IMR-90 (cell line): Measurements from ENCODE around the gene IL1F10. TPM values are rescaled to one million over a fixed set of nuclear protein-coding genes. Genes with fewer than 3 reads are reported as not detected.

Experiments used
- ATAC-seq: fragments of 200-7000 bp; cut with Tn5 transposase; 2 replicates; pipeline ENCODE4 v1.9.1; 2020; ENCODE audit warnings: low read depth, mild to moderate bottlenecking, moderate library complexity
- BruUV-seq: library from RNA; stranded (reverse); fragments of 400-500 nt; replicated peaks from 2 replicates; lab custom pipeline; 2021; lab: Mats Ljungman, UMichigan
- CTCF ChIA-PET: fragments of 300-600 bp; formaldehyde crosslinking; extraction: SDS; loops from one replicate; lab custom pipeline; 2021; ENCODE audit warnings: antibody characterized with exemption; lab: Yijun Ruan, JAX
- POLR2A ChIA-PET: fragments of 300-600 bp; sonication (Branson Sonifier 250); formaldehyde crosslinking; loops from one replicate; lab custom pipeline; 2022; ENCODE audit warnings: antibody characterized with exemption; ENCODE audit not compliant: unreplicated experiment; lab: Charles Lee
- DNase-seq: peaks from one replicate; pipeline ENCODE4 v3.0.0; 2013
- H2AFZ ChIP-seq: replicated peaks from 2 replicates; pipeline ENCODE3; 2013; ENCODE audit warnings: low read length, mild to moderate bottlenecking; ENCODE audit not compliant: poor library complexity
- H2AK5ac ChIP-seq: 2 replicates; pipeline ENCODE4 v1.6.1; 2013; ENCODE audit warnings: low read depth, low read length, inconsistent platforms
- H2AK9ac ChIP-seq: replicated peaks from 2 replicates; pipeline ENCODE3; 2013; ENCODE audit warnings: mild to moderate bottlenecking, low read depth, low read length, moderate library complexity; ENCODE audit not compliant: poor library complexity
- H2BK120ac ChIP-seq: 2 replicates; pipeline ENCODE4 v1.6.1; 2013; ENCODE audit warnings: low read depth, low read length, inconsistent platforms
- H2BK15ac ChIP-seq: 3 replicates; pipeline ENCODE4 v1.6.1; 2013; ENCODE audit warnings: low read depth, low read length, inconsistent platforms
- H2BK20ac ChIP-seq: 2 replicates; pipeline ENCODE4 v1.6.1; 2013; ENCODE audit warnings: low read depth, mild to moderate bottlenecking, inconsistent platforms, low read length, moderate library complexity
- H2BK5ac ChIP-seq: 2 replicates; pipeline ENCODE4 v1.6.1; 2013; ENCODE audit warnings: mild to moderate bottlenecking, low read depth, low read length, inconsistent platforms; ENCODE audit not compliant: poor library complexity, severe bottlenecking
- H3K14ac ChIP-seq: replicated peaks from 2 replicates; pipeline ENCODE4 v1.6.1; 2013; ENCODE audit warnings: low read depth, low read length, inconsistent platforms
- H3K18ac ChIP-seq: 2 replicates; pipeline ENCODE4 v1.6.1; 2013; ENCODE audit warnings: low read depth, low read length, control low read depth
- H3K23ac ChIP-seq: 2 replicates; pipeline ENCODE4 v1.6.1; 2013; ENCODE audit warnings: low read depth, low read length, inconsistent platforms
- H3K27ac ChIP-seq: 2 replicates; pipeline ENCODE4 v1.5.1; 2013; ENCODE audit warnings: mild to moderate bottlenecking, control low read depth, low read length; ENCODE audit not compliant: insufficient read depth
- H3K27me3 ChIP-seq: 2 replicates; pipeline ENCODE4 v1.6.1; 2013; ENCODE audit warnings: low read length; ENCODE audit not compliant: control insufficient read depth, insufficient read depth
- H3K36me3 ChIP-seq: 2 replicates; pipeline ENCODE4 v1.6.1; 2013; ENCODE audit warnings: low read length, mixed read lengths; ENCODE audit not compliant: control insufficient read depth, insufficient read depth
- H3K4ac ChIP-seq: 2 replicates; pipeline ENCODE4 v1.6.1; 2013; ENCODE audit warnings: low read depth, low read length, inconsistent platforms
- H3K4me1 ChIP-seq: 2 replicates; pipeline ENCODE4 v1.6.1; 2013; ENCODE audit warnings: low read length, mixed read lengths; ENCODE audit not compliant: control insufficient read depth, insufficient read depth
- H3K4me2 ChIP-seq: 2 replicates; pipeline ENCODE4 v1.6.1; 2013; ENCODE audit warnings: low read depth, mild to moderate bottlenecking, control low read depth, low read length, moderate library complexity
- H3K4me3 ChIP-seq: 2 replicates; pipeline ENCODE4 v1.5.1; 2013; ENCODE audit warnings: low read depth, mild to moderate bottlenecking, control low read depth, low read length, moderate library complexity; ENCODE audit not compliant: insufficient read depth
- H3K56ac ChIP-seq: 2 replicates; pipeline ENCODE4 v1.6.1; 2013; ENCODE audit warnings: low read length, inconsistent platforms; ENCODE audit not compliant: insufficient read depth; ENCODE audit errors: extremely low read depth
- H3K79me1 ChIP-seq, 2 experiments: 2 replicates each; pipeline ENCODE4 v1.6.1; 2013; ENCODE audit warnings: low read length in 2 of 2, inconsistent platforms in 1 of 2, low read depth in 1 of 2
- H3K9ac ChIP-seq: 2 replicates; pipeline ENCODE4 v1.6.1; 2013; ENCODE audit warnings: low read depth, low read length, control low read depth
- H3K9me1 ChIP-seq: 2 replicates; pipeline ENCODE4 v1.6.1; 2013; ENCODE audit warnings: low read length, inconsistent platforms; ENCODE audit not compliant: insufficient read depth
- H3K9me3 ChIP-seq: 2 replicates; pipeline ENCODE4 v1.6.1; 2013; ENCODE audit warnings: low read length; ENCODE audit not compliant: control insufficient read depth, insufficient read depth
- H4K20me1 ChIP-seq: 2 replicates; pipeline ENCODE4 v1.6.1; 2013; ENCODE audit warnings: low read length, inconsistent platforms; ENCODE audit not compliant: insufficient read depth
- H4K5ac ChIP-seq: 2 replicates; pipeline ENCODE4 v1.6.1; 2013; ENCODE audit warnings: mild to moderate bottlenecking, low read depth, low read length, control low read depth
- H4K8ac ChIP-seq, 2 experiments: 2 replicates each; pipeline ENCODE4 v1.6.1; 2013; ENCODE audit warnings: low read depth in 2 of 2, low read length in 2 of 2, control low read depth in 1 of 2, inconsistent platforms in 1 of 2
- H4K91ac ChIP-seq: 2 replicates; pipeline ENCODE4 v1.6.1; 2013; ENCODE audit warnings: low read depth, low read length, inconsistent platforms; ENCODE audit not compliant: insufficient read depth
- BHLHE40 ChIP-seq: fragments of 150-350 bp; IDR thresholded peaks from 2 replicates; pipeline ENCODE4 v1.6.1; 2016; ENCODE audit warnings: mild to moderate bottlenecking, low read depth, low read length
- CHD1 ChIP-seq: IDR thresholded peaks from 2 replicates; pipeline ENCODE4 v1.6.1; 2012; ENCODE audit warnings: low read depth, low read length, improper control_type of control experiment
- FOS ChIP-seq: fragments of 150-350 bp; IDR thresholded peaks from 2 replicates; pipeline ENCODE4 v1.6.1; 2016; ENCODE audit warnings: low read depth, low read length
- MAFK ChIP-seq: IDR thresholded peaks from 2 replicates; pipeline ENCODE4 v1.6.1; 2012; ENCODE audit warnings: low read depth, low read length, improper control_type of control experiment
- MAZ ChIP-seq: IDR thresholded peaks from 2 replicates; pipeline ENCODE4 v1.6.1; 2012; ENCODE audit warnings: low read depth, mild to moderate bottlenecking, low read length, improper control_type of control experiment, moderate library complexity, borderline replicate concordance
- MXI1 ChIP-seq: IDR thresholded peaks from 2 replicates; pipeline ENCODE4 v1.6.1; 2012; ENCODE audit warnings: low read depth, mild to moderate bottlenecking, low read length, moderate library complexity, borderline replicate concordance
- NFE2L2 ChIP-seq: fragments of 150-350 bp; IDR thresholded peaks from 2 replicates; pipeline ENCODE4 v1.6.1; 2016; ENCODE audit warnings: low read depth, mild to moderate bottlenecking, low read length
- RCOR1 ChIP-seq: IDR thresholded peaks from 2 replicates; pipeline ENCODE4 v1.6.1; 2012; ENCODE audit warnings: mild to moderate bottlenecking, low read length, improper control_type of control experiment; ENCODE audit not compliant: insufficient replicate concordance
- SMC3 ChIP-seq: fragments of 150-350 bp; IDR thresholded peaks from 2 replicates; pipeline ENCODE4 v1.6.1; 2016; ENCODE audit warnings: low read depth, mild to moderate bottlenecking, antibody characterized with exemption, low read length, moderate library complexity
- WGBS, 2 experiments: methylation state at CpG; one replicate each; pipeline versions ENCODE4 v1.1.5 to v1.1.7; 2013; ENCODE audit warnings: missing lambda C conversion rate in 2 of 2; ENCODE audit not compliant: insufficient read length in 1 of 2; ENCODE audit errors: extremely low coverage in 2 of 2; 5-methylcytosine and 5-hydroxymethylcytosine counted together
- dilution Hi-C: fragments of 300-500 bp; cut with HindIII; formaldehyde crosslinking; loops from one replicate; pipeline ENCODE4 v1.14.3; 2018; ENCODE audit warnings: low sequenced_read_pairs; ENCODE audit not compliant: unreplicated experiment
- in situ Hi-C: fragments of 300-500 bp; cut with MboI; formaldehyde crosslinking; loops from 3 replicates; pipeline ENCODE4 v1.14.3; 2019; ENCODE audit warnings: low sequenced_read_pairs, inconsistent platforms, mixed read lengths
- intact Hi-C: fragments of 100-400 bp; cut with micrococcal nuclease; formaldehyde crosslinking; loops from 2 replicates; pipeline ENCODE4 v1.10.0; 2022
- polyA plus RNA-seq, 3 experiments: library from polyadenylated mRNA; depleted of rRNA; stranded (reverse); fragments of >200 nt; gene quantifications; 2 replicates each; pipeline ENCODE4 v1.2.3, GENCODE V29; 2012; ENCODE audit warnings: low replicate concordance in 1 of 3
- total RNA-seq: library from RNA; depleted of rRNA; stranded (reverse); fragments of >200 nt; gene quantifications from 2 replicates; pipeline ENCODE4 v1.2.3, GENCODE V29; 2012

IL1F10 gene
- total and polyA plus RNA-seq, 2 of the 4 experiments (the other 2 are of a cell fraction) = not detected

- H3K56ac ChIP-seq = no peak overlapping the region
- H2AFZ ChIP-seq = no peak overlapping the region
- no peaks in the 10 kb centered on the region for H3K9me1 ChIP-seq
- no TSS peak for BruUV-seq
- no peaks in the 10 kb centered on the region for H3K36me3 ChIP-seq
- H4K91ac ChIP-seq = no peak overlapping the region
- H3K27ac ChIP-seq = no peak overlapping the region
- H3K4me2 ChIP-seq = no peak overlapping the region
- no CpG with 5 or more reads among the region's 2 CpGs for WGBS, 2 experiments
- H3K9me3 ChIP-seq = no peaks in the 10 kb centered on the region
- H3K23ac ChIP-seq = no peak overlapping the region
- peaks cover 15% of the 10 kb centered on the region for H3K27me3 ChIP-seq
- H2BK5ac ChIP-seq = no peak overlapping the region
- dilution Hi-C loops = no loop called here
- TF ChIP-seq MAFK = no peak
- no peak for TF ChIP-seq MAZ
- no peak for TF ChIP-seq RCOR1
- no peak for TF ChIP-seq CHD1
- TF ChIP-seq MXI1 = no peak
- no peak for TF ChIP-seq BHLHE40
- no peak for TF ChIP-seq FOS
- TF ChIP-seq NFE2L2 = no peak
- no peak for TF ChIP-seq SMC3
- in situ Hi-C loops = no loop called here
- H3K18ac ChIP-seq = no peak overlapping the region
- no peak overlapping the region for H3K4me3 ChIP-seq
- intact Hi-C loops = no loop called here
- ChIA-PET CTCF (no interaction called here), POLR2A (no interaction called here)
- no peak overlapping the region for H4K8ac ChIP-seq
- no peak overlapping the region for H3K14ac ChIP-seq
- no peak overlapping the region for H2BK20ac ChIP-seq
- no peak overlapping the region for H2BK15ac ChIP-seq
- no peak overlapping the region for H2AK5ac ChIP-seq
- H3K4me1 ChIP-seq = no peaks in the 10 kb centered on the region
- no peak overlapping the region for H3K9ac ChIP-seq
- H3K79me1 ChIP-seq = no peaks in the 10 kb centered on the region
- no peak overlapping the region for H2BK120ac ChIP-seq
- no peak overlapping the region for H2AK9ac ChIP-seq
- ATAC-seq (no peak), DNase-seq (no peak)
- H4K20me1 ChIP-seq = no peaks in the 10 kb centered on the region
- no peak overlapping the region for H4K5ac ChIP-seq
- no peak overlapping the region for H3K4ac ChIP-seq
These were observed 51.3 kb downstream of the IL1F10 start for GRCh38 chr2:113119111-113119510.
